DND-41 (cell line): ENCODE results near the gene SPAG16.

Experiments used
- ATAC-seq: fragments of 200-7000 bp; cut with Tn5 transposase; 3 replicates; pipeline ENCODE4 v1.9.1; 2021; ENCODE audit warnings: low read depth; ENCODE audit not compliant: insufficient read depth
- DNase-seq: peaks from one replicate; pipeline ENCODE4 v3.0.0-alpha.2; 2020
- H2AFZ ChIP-seq: 2 replicates; pipeline ENCODE4 v1.6.0; 2012; ENCODE audit warnings: low read depth, low read length
- H3K27ac ChIP-seq: 2 replicates; pipeline ENCODE4 v1.5.1; 2012; ENCODE audit warnings: low read length, inconsistent platforms
- H3K27me3 ChIP-seq: fragments of 200-600 bp; sonication (generic); 2 replicates; pipeline ENCODE4 v1.6.0; 2012; ENCODE audit warnings: low read length, mild to moderate bottlenecking, inconsistent platforms; ENCODE audit not compliant: insufficient read depth, poor library complexity
- H3K36me3 ChIP-seq: 2 replicates; pipeline ENCODE4 v1.5.1; 2012; ENCODE audit warnings: low read length, inconsistent platforms; ENCODE audit not compliant: insufficient read depth
- H3K4me1 ChIP-seq: 2 replicates; pipeline ENCODE4 v1.5.1; 2012; ENCODE audit warnings: mild to moderate bottlenecking, low read length; ENCODE audit not compliant: insufficient read depth
- H3K4me2 ChIP-seq: 2 replicates; pipeline ENCODE4 v1.6.0; 2012; ENCODE audit warnings: mild to moderate bottlenecking, moderate library complexity, low read length, inconsistent platforms; ENCODE audit not compliant: insufficient read depth
- H3K4me3 ChIP-seq, 2 experiments: fragments of 200-600 bp in 1 of 2; shearing (Covaris generic) in 1 of 2; 2 replicates each; pipeline ENCODE4 v1.5.1; 2012 to 2016; ENCODE audit warnings: inconsistent platforms in 2 of 2, low read length in 2 of 2, mild to moderate bottlenecking in 2 of 2, low read depth in 1 of 2, moderate library complexity in 1 of 2
- H3K79me2 ChIP-seq: 2 replicates; pipeline ENCODE4 v1.6.0; 2012; ENCODE audit warnings: low read length, inconsistent platforms; ENCODE audit not compliant: insufficient read depth
- H3K9ac ChIP-seq: 2 replicates; pipeline ENCODE4 v1.6.0; 2012; ENCODE audit warnings: low read depth, mild to moderate bottlenecking, inconsistent platforms, low read length, moderate library complexity
- H3K9me3 ChIP-seq: 2 replicates; pipeline ENCODE4 v1.5.1; 2012; ENCODE audit warnings: low read length, moderate library complexity, mild to moderate bottlenecking, inconsistent platforms; ENCODE audit not compliant: insufficient read depth, severe bottlenecking
- H4K20me1 ChIP-seq: 2 replicates; pipeline ENCODE4 v1.6.0; 2012; ENCODE audit warnings: low read length; ENCODE audit not compliant: insufficient read depth
- EZH2 ChIP-seq: IDR thresholded peaks from 3 replicates; pipeline ENCODE4 v1.6.1; 2012; ENCODE audit warnings: borderline replicate concordance, low read depth, mild to moderate bottlenecking, moderate library complexity, low read length, inconsistent platforms; ENCODE audit not compliant: severe bottlenecking
- TF ChIP-seq, protein P1 (sequence below): IDR thresholded peaks from 2 replicates; pipeline ENCODE4 v1.5.1; 2012; ENCODE audit warnings: borderline replicate concordance, low read length, moderate library complexity, mild to moderate bottlenecking; ENCODE audit not compliant: poor library complexity, severe bottlenecking; ENCODE audit errors: extremely low read depth

Gene SPAG16

DNA sequence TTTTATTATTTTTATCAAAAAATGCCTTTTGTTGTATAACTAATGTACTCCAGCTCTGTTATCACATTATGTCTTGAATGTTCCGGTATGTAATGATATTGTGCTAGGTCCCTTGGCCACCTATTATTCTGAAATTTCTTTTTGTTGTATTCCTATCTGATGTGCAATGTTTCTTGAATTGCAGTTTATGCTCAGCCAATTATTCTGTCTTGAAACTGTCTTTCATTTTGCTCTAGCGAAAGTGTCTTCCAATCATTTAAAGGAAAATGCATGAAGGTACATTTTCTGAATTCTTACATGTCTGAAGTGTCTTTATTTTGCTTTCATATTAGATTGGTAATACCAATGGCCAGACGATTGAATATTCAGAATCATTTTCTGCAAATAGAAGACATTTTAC is 277.5 kb downstream of the SPAG16 start:
- Histone ChIP-seq H3K4me1 (no peaks in the 10 kb centered on the region), H4K20me1 (no peaks in the 10 kb centered on the region), H3K79me2 (no peaks in the 10 kb centered on the region), H3K27me3 (no peaks in the 10 kb centered on the region), H3K4me3 (no peak overlapping the region), H3K9me3 (no peaks in the 10 kb centered on the region), H2AFZ (no peak overlapping the region), H3K9ac (no peak overlapping the region), H3K36me3 (no peaks in the 10 kb centered on the region), H3K4me2 (no peak overlapping the region), H3K27ac (no peak overlapping the region)
- no peak for DNase-seq
- TF ChIP-seq EZH2 = no peak
- TF ChIP-seq, protein P1, sequence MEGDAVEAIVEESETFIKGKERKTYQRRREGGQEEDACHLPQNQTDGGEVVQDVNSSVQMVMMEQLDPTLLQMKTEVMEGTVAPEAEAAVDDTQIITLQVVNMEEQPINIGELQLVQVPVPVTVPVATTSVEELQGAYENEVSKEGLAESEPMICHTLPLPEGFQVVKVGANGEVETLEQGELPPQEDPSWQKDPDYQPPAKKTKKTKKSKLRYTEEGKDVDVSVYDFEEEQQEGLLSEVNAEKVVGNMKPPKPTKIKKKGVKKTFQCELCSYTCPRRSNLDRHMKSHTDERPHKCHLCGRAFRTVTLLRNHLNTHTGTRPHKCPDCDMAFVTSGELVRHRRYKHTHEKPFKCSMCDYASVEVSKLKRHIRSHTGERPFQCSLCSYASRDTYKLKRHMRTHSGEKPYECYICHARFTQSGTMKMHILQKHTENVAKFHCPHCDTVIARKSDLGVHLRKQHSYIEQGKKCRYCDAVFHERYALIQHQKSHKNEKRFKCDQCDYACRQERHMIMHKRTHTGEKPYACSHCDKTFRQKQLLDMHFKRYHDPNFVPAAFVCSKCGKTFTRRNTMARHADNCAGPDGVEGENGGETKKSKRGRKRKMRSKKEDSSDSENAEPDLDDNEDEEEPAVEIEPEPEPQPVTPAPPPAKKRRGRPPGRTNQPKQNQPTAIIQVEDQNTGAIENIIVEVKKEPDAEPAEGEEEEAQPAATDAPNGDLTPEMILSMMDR = no peak
- no peak for ATAC-seq

DNA sequence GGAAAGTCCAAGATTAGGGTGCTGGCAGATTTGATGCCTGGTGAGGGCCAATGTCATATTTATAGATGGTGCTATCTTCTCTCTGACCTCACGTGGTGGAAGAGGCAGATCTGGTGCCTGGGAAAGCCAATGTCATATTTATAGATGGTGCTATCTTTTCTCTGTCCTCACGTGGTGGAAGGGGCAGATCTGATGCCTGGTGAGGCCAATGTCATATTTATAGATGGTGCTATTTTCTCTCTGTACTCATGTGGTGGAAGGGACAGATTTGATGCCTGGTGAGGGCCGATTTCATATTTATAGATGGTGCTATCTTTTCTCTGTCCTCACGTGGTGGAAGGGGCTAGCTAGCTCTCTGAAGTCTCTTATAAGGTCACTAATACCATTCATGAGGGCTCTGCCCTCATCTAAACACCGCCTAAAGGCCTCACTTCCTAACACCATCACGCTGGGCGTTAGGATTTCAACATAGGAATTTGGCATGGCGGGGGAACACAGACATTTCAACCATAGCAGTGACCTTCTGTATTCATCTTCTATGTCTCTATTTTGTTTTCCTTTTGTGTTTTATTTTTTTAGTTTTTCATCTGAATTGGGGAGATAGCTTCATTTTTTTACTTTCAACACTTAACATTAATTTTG is 278.4 kb downstream of the SPAG16 start:
- DNase-seq (no peak), ATAC-seq (no peak)
- H3K9me3 ChIP-seq = no peaks in the 10 kb centered on the region
- H3K4me2 ChIP-seq = no peak overlapping the region
- H3K4me3 ChIP-seq = no peak overlapping the region
- H2AFZ ChIP-seq = no peak overlapping the region
- TF ChIP-seq, protein P1 = no peak
- TF ChIP-seq EZH2 = no peak
- H3K4me1 ChIP-seq = no peaks in the 10 kb centered on the region
- no peaks in the 10 kb centered on the region for H3K36me3 ChIP-seq
- H3K27me3 ChIP-seq = no peaks in the 10 kb centered on the region
- no peak overlapping the region for H3K9ac ChIP-seq
- H3K27ac ChIP-seq = no peak overlapping the region
- no peaks in the 10 kb centered on the region for H3K79me2 ChIP-seq
- H4K20me1 ChIP-seq = no peaks in the 10 kb centered on the region

DNA sequence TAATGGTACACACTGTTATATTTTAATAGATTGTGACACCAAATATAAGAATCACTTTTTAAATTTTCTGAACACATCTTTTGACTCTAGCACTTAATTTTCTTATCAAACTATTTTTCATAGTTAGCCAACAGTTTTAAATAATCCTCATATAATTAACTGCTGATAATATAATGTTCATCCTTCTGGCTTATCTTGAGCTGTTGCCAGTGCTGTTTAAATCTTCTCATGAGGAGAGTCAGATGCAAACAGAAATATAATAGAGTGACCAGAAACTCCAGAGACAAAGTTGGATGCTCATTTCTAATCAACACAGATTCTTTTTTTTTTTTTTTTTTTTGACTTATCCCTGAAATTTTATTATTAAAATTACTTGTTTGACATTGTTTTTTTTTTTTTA is 282.6 kb downstream of the SPAG16 start:
- H3K9me3 ChIP-seq = no peaks in the 10 kb centered on the region

More for the DNA sequence above, 282.6 kb downstream of the SPAG16 start:
- Histone ChIP-seq H2AFZ (no peak overlapping the region), H3K79me2 (no peaks in the 10 kb centered on the region), H3K27ac (no peak overlapping the region), H3K27me3 (no peaks in the 10 kb centered on the region), H4K20me1 (no peaks in the 10 kb centered on the region), H3K4me1 (no peaks in the 10 kb centered on the region), H3K4me3 (no peak overlapping the region), H3K4me2 (no peak overlapping the region), H3K36me3 (no peaks in the 10 kb centered on the region), H3K9ac (no peak overlapping the region)
- ATAC-seq (no peak), DNase-seq (no peak)
- no peak for TF ChIP-seq EZH2
- TF ChIP-seq, protein P1 = no peak
